Adipocyte (in vitro differentiated cells): ENCODE measurements around the gene C2CD4B.

ENCODE experiments used
- DNase-seq: peaks from one replicate; pipeline ENCODE4 v3.0.0-alpha.2; 2015; ENCODE audit warnings: low read depth
- H3K27me3 ChIP-seq: replicated peaks from 2 replicates; pipeline ENCODE4 v1.7.0; 2013; ENCODE audit warnings: mild to moderate bottlenecking, low read length, moderate library complexity; ENCODE audit not compliant: control insufficient read depth, insufficient read depth
- H3K36me3 ChIP-seq: 2 replicates; pipeline ENCODE4 v1.7.0; 2013; ENCODE audit warnings: low read length, mild to moderate bottlenecking, moderate library complexity; ENCODE audit not compliant: control insufficient read depth, insufficient read depth, severe bottlenecking
- H3K4me1 ChIP-seq: 2 replicates; pipeline ENCODE4 v1.7.0; 2013; ENCODE audit warnings: mild to moderate bottlenecking, low read length, moderate library complexity; ENCODE audit not compliant: control insufficient read depth, insufficient read depth
- H3K4me3 ChIP-seq: 2 replicates; pipeline ENCODE4 v1.7.0; 2013; ENCODE audit warnings: mild to moderate bottlenecking, low read length, moderate library complexity
- H3K9ac ChIP-seq: 2 replicates; pipeline ENCODE4 v1.7.0; 2013; ENCODE audit warnings: mild to moderate bottlenecking, low read length, moderate library complexity
- H3K9me3 ChIP-seq: 2 replicates; pipeline ENCODE4 v1.7.0; 2013; ENCODE audit warnings: mild to moderate bottlenecking, low read length, moderate library complexity; ENCODE audit not compliant: control insufficient read depth

The C2CD4B gene

GRCh38 chr15:62187425-62187824 is 22.3 kb upstream of the C2CD4B start:
- peaks cover 32% of the 10 kb centered on the region for H3K27me3 ChIP-seq
- H3K36me3 ChIP-seq: no peaks in the 10 kb centered on the region
- DNase-seq: no peak
- H3K4me3 ChIP-seq: no peak overlapping the region
- no peak overlapping the region for H3K9ac ChIP-seq
- H3K4me1 ChIP-seq: no peaks in the 10 kb centered on the region
- no peaks in the 10 kb centered on the region for H3K9me3 ChIP-seq

- no peaks in the 10 kb centered on the region for H3K36me3 ChIP-seq
These were observed 21.5 kb upstream of the C2CD4B start for GRCh38 chr15:62186578-62186977.

GRCh38 chr15:62183130-62183529 is 18.0 kb upstream of the C2CD4B start:
- no peak overlapping the region for H3K9ac ChIP-seq

More at GRCh38 chr15:62186578-62186977, 21.5 kb upstream of the C2CD4B start:
- no peak overlapping the region for H3K9ac ChIP-seq
- H3K4me1 ChIP-seq: no peaks in the 10 kb centered on the region
- H3K9me3 ChIP-seq: no peaks in the 10 kb centered on the region
- no peak for DNase-seq
- H3K4me3 ChIP-seq: no peak overlapping the region
- peaks cover 32% of the 10 kb centered on the region for H3K27me3 ChIP-seq

GRCh38 chr15:62173215-62173614 is 8.1 kb upstream of the C2CD4B start:
- Histone ChIP-seq H3K4me1 (no peaks in the 10 kb centered on the region), H3K27me3 (peaks cover 14% of the 10 kb centered on the region), H3K36me3 (no peaks in the 10 kb centered on the region), H3K9ac (no peak overlapping the region), H3K9me3 (no peaks in the 10 kb centered on the region), H3K4me3 (no peak overlapping the region)
- DNase-seq: no peak

More at GRCh38 chr15:62183130-62183529, 18.0 kb upstream of the C2CD4B start:
- Histone ChIP-seq H3K36me3 (no peaks in the 10 kb centered on the region), H3K9me3 (peaks cover 13% of the 10 kb centered on the region), H3K4me1 (no peaks in the 10 kb centered on the region), H3K27me3 (peaks cover 9% of the 10 kb centered on the region), H3K4me3 (no peak overlapping the region)
- no peak for DNase-seq

GRCh38 chr15:62171882-62172281 is 6.8 kb upstream of the C2CD4B start:
- Histone ChIP-seq H3K36me3 (no peaks in the 10 kb centered on the region), H3K4me3 (no peak overlapping the region), H3K9ac (no peak overlapping the region), H3K4me1 (no peaks in the 10 kb centered on the region), H3K27me3 (peaks cover 14% of the 10 kb centered on the region), H3K9me3 (no peaks in the 10 kb centered on the region)
- no peak for DNase-seq

- peaks cover 31% of the 10 kb centered on the region for H3K27me3 ChIP-seq
- H3K36me3 ChIP-seq: no peaks in the 10 kb centered on the region
- no peak overlapping the region for H3K4me3 ChIP-seq
- DNase-seq: no peak
- H3K4me1 ChIP-seq: peaks cover 3% of the 10 kb centered on the region
- no peaks in the 10 kb centered on the region for H3K9me3 ChIP-seq
- H3K9ac ChIP-seq: no peak overlapping the region
These were observed 799 bp upstream of the C2CD4B start for GRCh38 chr15:62165793-62166375.

- Histone ChIP-seq H3K9ac (no peak overlapping the region), H3K27me3 (peaks cover 31% of the 10 kb centered on the region), H3K4me3 (peak overlapping the region; percentile 43), H3K36me3 (no peaks in the 10 kb centered on the region), H3K4me1 (peaks cover 3% of the 10 kb centered on the region), H3K9me3 (no peaks in the 10 kb centered on the region)
- peak; percentile 12 for DNase-seq
These were observed 535 bp downstream of the C2CD4B start for GRCh38 chr15:62164396-62165103.

- Histone ChIP-seq H3K9ac (no peak overlapping the region), H3K4me3 (no peak overlapping the region), H3K27me3 (peaks cover 31% of the 10 kb centered on the region), H3K4me1 (peaks cover 3% of the 10 kb centered on the region), H3K9me3 (no peaks in the 10 kb centered on the region), H3K36me3 (no peaks in the 10 kb centered on the region)
- peak; percentile 10 for DNase-seq
These were observed 1.1 kb downstream of the C2CD4B start for GRCh38 chr15:62164014-62164395.

GRCh38 chr15:62163397-62164013 is 1.6 kb downstream of the C2CD4B start:
- peaks cover 3% of the 10 kb centered on the region for H3K4me1 ChIP-seq
- DNase-seq: no peak
- H3K36me3 ChIP-seq: no peaks in the 10 kb centered on the region
- peaks cover 28% of the 10 kb centered on the region for H3K27me3 ChIP-seq
- no peak overlapping the region for H3K9ac ChIP-seq
- no peak overlapping the region for H3K4me3 ChIP-seq
- H3K9me3 ChIP-seq: no peaks in the 10 kb centered on the region

GRCh38 chr15:62153228-62153627 is 11.9 kb downstream of the C2CD4B start:
- no peak overlapping the region for H3K9ac ChIP-seq
- H3K9me3 ChIP-seq: peaks cover 10% of the 10 kb centered on the region
- no peak overlapping the region for H3K4me3 ChIP-seq
- no peak for DNase-seq
- H3K4me1 ChIP-seq: no peaks in the 10 kb centered on the region
- peaks cover 7% of the 10 kb centered on the region for H3K27me3 ChIP-seq
- no peaks in the 10 kb centered on the region for H3K36me3 ChIP-seq

GRCh38 chr15:62150445-62150844 is 14.6 kb downstream of the C2CD4B start:
- Histone ChIP-seq H3K9me3 (no peaks in the 10 kb centered on the region), H3K4me3 (no peak overlapping the region), H3K27me3 (peaks cover 7% of the 10 kb centered on the region), H3K9ac (no peak overlapping the region), H3K36me3 (no peaks in the 10 kb centered on the region), H3K4me1 (no peaks in the 10 kb centered on the region)
- no peak for DNase-seq
